Fibroblast of pulmonary artery (primary cell): ENCODE measurements around the gene KRT15.
A peak's percentile ranks its signal among the peaks of the same experiment; 100 is the strongest.

ENCODE experiments used
- DNase-seq: peaks from one replicate; pipeline ENCODE4 v3.0.0-alpha.2; 2010; ENCODE audit warnings: low read depth
- H3K4me3 ChIP-seq: replicated peaks from 2 replicates; pipeline ENCODE4 v1.5.1; 2011; ENCODE audit warnings: low read depth, mild to moderate bottlenecking, control low read depth, low read length, moderate library complexity
- CTCF ChIP-seq: IDR thresholded peaks from 2 replicates; pipeline ENCODE4 v1.5.1; 2011; ENCODE audit warnings: mild to moderate bottlenecking, control low read depth, low read length, inconsistent platforms; ENCODE audit errors: missing control alignments

The KRT15 gene

GRCh38 chr17:41556306-41556705 is 37.6 kb upstream of the KRT15 start:
- DNase-seq, result no peak
- no peak for TF ChIP-seq CTCF
- H3K4me3 ChIP-seq, result no peak overlapping the region

- TF ChIP-seq CTCF, result no peak
- DNase-seq, result no peak
- H3K4me3 ChIP-seq, result no peak overlapping the region
Observed at GRCh38 chr17:41555105-41555887, 36.6 kb upstream of the KRT15 start.

- no peak for TF ChIP-seq CTCF
- no peak for DNase-seq
- H3K4me3 ChIP-seq, result no peak overlapping the region
Observed at GRCh38 chr17:41553987-41554680, 35.4 kb upstream of the KRT15 start.

- TF ChIP-seq CTCF, result no peak
- H3K4me3 ChIP-seq, result no peak overlapping the region
- no peak for DNase-seq
Observed at GRCh38 chr17:41553176-41553575, 34.5 kb upstream of the KRT15 start.

GRCh38 chr17:41552455-41552854 is 33.8 kb upstream of the KRT15 start:
- no peak overlapping the region for H3K4me3 ChIP-seq
- no peak for TF ChIP-seq CTCF
- DNase-seq, result no peak

- TF ChIP-seq CTCF, result no peak
- DNase-seq, result peak; percentile 49
- H3K4me3 ChIP-seq, result no peak overlapping the region
Observed at GRCh38 chr17:41551365-41551764, 32.7 kb upstream of the KRT15 start.
